Measurements from ENCODE around the gene POLE2. TPM values are rescaled to one million over a fixed set of nuclear protein-coding genes. Genes with fewer than 3 reads are reported as not detected.
"Not testable (repeated sequence)": the region's sequence is repeated elsewhere in the genome, so short reads cannot be mapped to it uniquely, and the experiment has no call there.

The POLE2 gene
- total RNA-seq, 1 donor from 2014 or later = 3.0 TPM

- Histone ChIP-seq H3K9me3 (ENCODE audit: insufficient read depth, low read depth, low read length) (no peaks in the 10 kb centered on the region), H3K4me1 (ENCODE audit: insufficient read depth, low read length) (no peaks in the 10 kb centered on the region), H2AFZ (ENCODE audit: low read depth, low read length) (no peak overlapping the region), H3K4me3 (ENCODE audit: insufficient read depth, low read depth, low read length) (no peak overlapping the region), H3K79me2 (ENCODE audit: insufficient read depth, low read length) (no peaks in the 10 kb centered on the region), H3K4me2 (ENCODE audit: low read length) (no peak overlapping the region), H3K9ac (ENCODE audit: low read length) (no peak overlapping the region), H3K36me3 (ENCODE audit: insufficient read depth, low read length) (no peaks in the 10 kb centered on the region), H3K27me3 (ENCODE audit: insufficient read depth, low read length) (no peaks in the 10 kb centered on the region), H4K20me1 (ENCODE audit: insufficient read depth, low read length) (no peaks in the 10 kb centered on the region), H3K27ac (ENCODE audit: low read depth, low read length) (no peak overlapping the region)
- FAIRE-seq = no peak
- Mint-ChIP-seq H3K27me3 (ENCODE audit: low read depth, unreplicated experiment) (no peaks in the 10 kb centered on the region), H3K9me3 (ENCODE audit: unreplicated experiment) (no peaks in the 10 kb centered on the region), H3K36me3 (ENCODE audit: low read depth, unreplicated experiment) (no peaks in the 10 kb centered on the region), H3K4me1 (ENCODE audit: low read depth, unreplicated experiment) (no peaks in the 10 kb centered on the region), H3K27ac (ENCODE audit: unreplicated experiment) (no peak overlapping the region), H3K4me3 (ENCODE audit: unreplicated experiment) (no peak overlapping the region)
- TF ChIP-seq EZH2 (IDR thresholded peaks at IDR 0.05; ENCODE audit: insufficient read depth, low read length) = no peak
- TF ChIP-seq CTCF (IDR thresholded peaks at IDR 0.05; ENCODE audit: insufficient read depth, low read depth, low read length) = no peak
- no peak for DNase-seq (ENCODE audit: low read depth)
Observed at GRCh38 chr14:49732896-49733295, 44.9 kb upstream of the POLE2 start.

- Histone ChIP-seq H3K79me2 (ENCODE audit: insufficient read depth, low read length) (no peaks in the 10 kb centered on the region), H4K20me1 (ENCODE audit: insufficient read depth, low read length) (no peaks in the 10 kb centered on the region), H3K4me1 (ENCODE audit: insufficient read depth, low read length) (no peaks in the 10 kb centered on the region), H3K4me3 (ENCODE audit: insufficient read depth, low read depth, low read length) (no peak overlapping the region), H3K36me3 (ENCODE audit: insufficient read depth, low read length) (no peaks in the 10 kb centered on the region), H3K4me2 (ENCODE audit: low read length) (no peak overlapping the region), H3K9ac (ENCODE audit: low read length) (no peak overlapping the region), H3K27me3 (ENCODE audit: insufficient read depth, low read length) (no peaks in the 10 kb centered on the region), H3K27ac (ENCODE audit: low read depth, low read length) (no peak overlapping the region), H2AFZ (ENCODE audit: low read depth, low read length) (no peak overlapping the region), H3K9me3 (ENCODE audit: insufficient read depth, low read depth, low read length) (no peaks in the 10 kb centered on the region)
- DNase-seq (ENCODE audit: low read depth) = no peak
- H3K4me3 Mint-ChIP-seq (ENCODE audit: unreplicated experiment) = no peak overlapping the region
- FAIRE-seq = no peak
- H3K9me3 Mint-ChIP-seq (ENCODE audit: unreplicated experiment) = no peaks in the 10 kb centered on the region
- no peaks in the 10 kb centered on the region for H3K4me1 Mint-ChIP-seq (ENCODE audit: low read depth, unreplicated experiment)
- H3K36me3 Mint-ChIP-seq (ENCODE audit: low read depth, unreplicated experiment) = peaks cover 3% of the 10 kb centered on the region
- H3K27me3 Mint-ChIP-seq (ENCODE audit: low read depth, unreplicated experiment) = no peaks in the 10 kb centered on the region
- H3K27ac Mint-ChIP-seq (ENCODE audit: unreplicated experiment) = no peak overlapping the region
- TF ChIP-seq EZH2 (IDR thresholded peaks at IDR 0.05; ENCODE audit: insufficient read depth, low read length) (no peak), CTCF (IDR thresholded peaks at IDR 0.05; ENCODE audit: insufficient read depth, low read depth, low read length) (no peak)
Observed at GRCh38 chr14:49727171-49727570, 39.2 kb upstream of the POLE2 start.

GRCh38 chr14:49721733-49722435 lies 33.9 kb upstream of the POLE2 start:
- FAIRE-seq; H3K4me1 ChIP-seq (ENCODE audit: insufficient read depth, low read length); H3K4me2 ChIP-seq (ENCODE audit: low read length); H3K4me3 Mint-ChIP-seq (ENCODE audit: unreplicated experiment); H3K27me3 ChIP-seq (ENCODE audit: insufficient read depth, low read length); H3K27ac Mint-ChIP-seq (ENCODE audit: unreplicated experiment); H3K9ac ChIP-seq (ENCODE audit: low read length); H3K4me3 ChIP-seq (ENCODE audit: insufficient read depth, low read depth, low read length); H4K20me1 ChIP-seq (ENCODE audit: insufficient read depth, low read length); DNase-seq (ENCODE audit: low read depth); H2AFZ ChIP-seq (ENCODE audit: low read depth, low read length); H3K9me3 Mint-ChIP-seq (ENCODE audit: unreplicated experiment); H3K27me3 Mint-ChIP-seq (ENCODE audit: low read depth, unreplicated experiment); H3K79me2 ChIP-seq (ENCODE audit: insufficient read depth, low read length); H3K36me3 Mint-ChIP-seq (ENCODE audit: low read depth, unreplicated experiment); H3K4me1 Mint-ChIP-seq (ENCODE audit: low read depth, unreplicated experiment); H3K9me3 ChIP-seq (ENCODE audit: insufficient read depth, low read depth, low read length); H3K36me3 ChIP-seq (ENCODE audit: insufficient read depth, low read length); H3K27ac ChIP-seq (ENCODE audit: low read depth, low read length): not testable (repeated sequence)
